ENCODE measurements around the gene DOCK7.
"Not testable (repeated sequence)": the region's sequence is repeated elsewhere in the genome, so short reads cannot be mapped to it uniquely, and the experiment has no call there.

DOCK7 gene

GRCh38 chr1:62693123-62693522 lies 4.9 kb upstream of the DOCK7 start:
- DNase-seq, result no peak

GRCh38 chr1:62691062-62691844 lies 3.1 kb upstream of the DOCK7 start:
- DNase-seq, result no peak

- no peak for DNase-seq
These were observed 1.3 kb upstream of the DOCK7 start for GRCh38 chr1:62689524-62689923.

- no peak for DNase-seq
These were observed 500 bp upstream of the DOCK7 start for GRCh38 chr1:62688687-62689085.

GRCh38 chr1:62687421-62687902 lies 724 bp downstream of the DOCK7 start:
- peak; percentile 30 to 35 for DNase-seq

GRCh38 chr1:62686822-62687221 lies 1.4 kb downstream of the DOCK7 start:
- no peak for DNase-seq

GRCh38 chr1:62685431-62685859 lies 2.7 kb downstream of the DOCK7 start:
- no peak for DNase-seq

GRCh38 chr1:62682531-62682930 lies 5.7 kb downstream of the DOCK7 start:
- no peak for DNase-seq

- not testable (repeated sequence) for DNase-seq
These were observed 7.2 kb downstream of the DOCK7 start for GRCh38 chr1:62680992-62681391.

GRCh38 chr1:62677822-62678221 lies 10.4 kb downstream of the DOCK7 start:
- not testable (repeated sequence) for DNase-seq

- DNase-seq, result no peak
These were observed 11.4 kb downstream of the DOCK7 start for GRCh38 chr1:62676611-62677356.

GRCh38 chr1:62673629-62674028 lies 14.6 kb downstream of the DOCK7 start:
- no peak for DNase-seq

GRCh38 chr1:62672029-62672428 lies 16.2 kb downstream of the DOCK7 start:
- DNase-seq, result no peak

- no peak for DNase-seq
These were observed 33.4 kb downstream of the DOCK7 start for GRCh38 chr1:62654744-62655143.

GRCh38 chr1:62652387-62652786 lies 35.8 kb downstream of the DOCK7 start:
- no peak for DNase-seq

GRCh38 chr1:62643283-62643682 lies 44.9 kb downstream of the DOCK7 start:
- DNase-seq, result no peak

GRCh38 chr1:62637392-62638105 lies 50.6 kb downstream of the DOCK7 start:
- DNase-seq, result no peak

- DNase-seq, result no peak
These were observed 59.7 kb downstream of the DOCK7 start for GRCh38 chr1:62628506-62628905.

GRCh38 chr1:62625415-62625814 lies 62.8 kb downstream of the DOCK7 start:
- DNase-seq, result no peak

GRCh38 chr1:62621907-62622306 lies 66.3 kb downstream of the DOCK7 start:
- no peak for DNase-seq

- DNase-seq, result no peak
These were observed 74.3 kb downstream of the DOCK7 start for GRCh38 chr1:62613890-62614289.

- DNase-seq, result no peak
These were observed 74.9 kb downstream of the DOCK7 start for GRCh38 chr1:62613325-62613727.

- DNase-seq, result no peak
These were observed 75.4 kb downstream of the DOCK7 start for GRCh38 chr1:62612770-62613169.

All from stimulated activated CD4-positive, alpha-beta T cell treated with anti-CD3 and anti-CD28 coated beads, Interleukin-2, amount 100 ng/mL, for 24 hours (primary cell).